ENCODE data around the gene IMMP2L.

IMMP2L gene

GRCh38 chr7:111568419-111568818 is 6.1 kb upstream of the IMMP2L start:
- no peak for TF ChIP-seq FOXP2 (optimal IDR thresholded peaks at IDR 0.05; ENCODE audit: borderline replicate concordance, extremely low read depth, extremely low read length, insufficient read depth)
- no peak for TF ChIP-seq TAF1 (IDR thresholded peaks at IDR 0.05; ENCODE audit: borderline replicate concordance, insufficient read depth, low read length)
- TF ChIP-seq SIN3A (IDR thresholded peaks at IDR 0.05; ENCODE audit: borderline replicate concordance, insufficient read depth, low read length) = no peak
- no peak for TF ChIP-seq REST (IDR thresholded peaks at IDR 0.05; ENCODE audit: insufficient read depth in 1 of 2, low read depth in 2 of 2, low read length in 2 of 2)
- no peak for TF ChIP-seq POLR2AphosphoS5 (IDR thresholded peaks at IDR 0.05; ENCODE audit: low read depth, low read length)

GRCh38 chr7:111564078-111564477 is 1.8 kb upstream of the IMMP2L start:
- TF ChIP-seq FOXP2 (optimal IDR thresholded peaks at IDR 0.05; ENCODE audit: borderline replicate concordance, extremely low read depth, extremely low read length, insufficient read depth) = no peak
- no peak for TF ChIP-seq SIN3A (IDR thresholded peaks at IDR 0.05; ENCODE audit: borderline replicate concordance, insufficient read depth, low read length)

GRCh38 chr7:111561654-111561903 is 713 bp downstream of the IMMP2L start:
- TF ChIP-seq POLR2AphosphoS5 (IDR thresholded peaks at IDR 0.05; ENCODE audit: low read depth, low read length) (no peak), SIN3A (IDR thresholded peaks at IDR 0.05; ENCODE audit: borderline replicate concordance, insufficient read depth, low read length) (no peak), FOXP2 (optimal IDR thresholded peaks at IDR 0.05; ENCODE audit: borderline replicate concordance, extremely low read depth, extremely low read length, insufficient read depth) (no peak), TAF1 (IDR thresholded peaks at IDR 0.05; ENCODE audit: borderline replicate concordance, insufficient read depth, low read length) (no peak), REST (IDR thresholded peaks at IDR 0.05; ENCODE audit: insufficient read depth in 1 of 2, low read depth in 2 of 2, low read length in 2 of 2) (no peak)

GRCh38 chr7:111560773-111561653 is 1.3 kb downstream of the IMMP2L start:
- TF ChIP-seq TAF1 (IDR thresholded peaks at IDR 0.05; ENCODE audit: borderline replicate concordance, insufficient read depth, low read length) = no peak
- TF ChIP-seq REST (IDR thresholded peaks at IDR 0.05; ENCODE audit: insufficient read depth in 1 of 2, low read depth in 2 of 2, low read length in 2 of 2) = no peak
- TF ChIP-seq FOXP2 (optimal IDR thresholded peaks at IDR 0.05; ENCODE audit: borderline replicate concordance, extremely low read depth, extremely low read length, insufficient read depth) = no peak
- TF ChIP-seq SIN3A (IDR thresholded peaks at IDR 0.05; ENCODE audit: borderline replicate concordance, insufficient read depth, low read length) = no peak
- no peak for TF ChIP-seq POLR2AphosphoS5 (IDR thresholded peaks at IDR 0.05; ENCODE audit: low read depth, low read length)

- TF ChIP-seq TAF1 (IDR thresholded peaks at IDR 0.05; ENCODE audit: borderline replicate concordance, insufficient read depth, low read length) = no peak
- no peak for TF ChIP-seq SIN3A (IDR thresholded peaks at IDR 0.05; ENCODE audit: borderline replicate concordance, insufficient read depth, low read length)
- TF ChIP-seq POLR2AphosphoS5 (IDR thresholded peaks at IDR 0.05; ENCODE audit: low read depth, low read length) = no peak
- TF ChIP-seq REST (IDR thresholded peaks at IDR 0.05; ENCODE audit: insufficient read depth in 1 of 2, low read depth in 2 of 2, low read length in 2 of 2) = no peak
- no peak for TF ChIP-seq FOXP2 (optimal IDR thresholded peaks at IDR 0.05; ENCODE audit: borderline replicate concordance, extremely low read depth, extremely low read length, insufficient read depth)
These were observed 3.3 kb downstream of the IMMP2L start for GRCh38 chr7:111558991-111559390.
